ENCODE measurements around the gene MEAK7.
"Not testable (repeated sequence)": the region's sequence is repeated elsewhere in the genome, so short reads cannot be mapped to it uniquely, and the experiment has no call there.

Gene MEAK7

DNA sequence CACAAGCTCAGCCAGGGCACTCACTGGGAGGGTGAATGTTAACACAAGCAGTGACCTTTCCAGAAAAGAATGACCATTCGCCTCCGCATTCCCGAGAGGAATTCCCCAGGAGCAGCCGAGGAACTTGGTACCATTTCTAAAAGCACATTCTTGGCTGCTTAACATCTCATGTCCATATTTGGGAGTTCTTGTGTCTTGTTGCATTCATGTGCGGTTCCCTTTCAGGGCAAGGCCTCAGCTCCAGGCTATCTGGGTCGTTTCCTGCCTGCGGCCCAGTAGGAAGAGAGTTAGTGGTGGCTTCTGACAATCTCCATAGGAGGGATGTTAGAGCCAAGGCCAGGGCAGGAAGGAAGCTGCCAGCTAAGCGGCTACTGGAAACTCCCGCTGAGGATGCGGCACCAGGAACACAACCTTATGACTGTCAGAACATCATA, 27.8 kb upstream of the MEAK7 start:
- peak; percentile 37 for DNase-seq

DNA sequence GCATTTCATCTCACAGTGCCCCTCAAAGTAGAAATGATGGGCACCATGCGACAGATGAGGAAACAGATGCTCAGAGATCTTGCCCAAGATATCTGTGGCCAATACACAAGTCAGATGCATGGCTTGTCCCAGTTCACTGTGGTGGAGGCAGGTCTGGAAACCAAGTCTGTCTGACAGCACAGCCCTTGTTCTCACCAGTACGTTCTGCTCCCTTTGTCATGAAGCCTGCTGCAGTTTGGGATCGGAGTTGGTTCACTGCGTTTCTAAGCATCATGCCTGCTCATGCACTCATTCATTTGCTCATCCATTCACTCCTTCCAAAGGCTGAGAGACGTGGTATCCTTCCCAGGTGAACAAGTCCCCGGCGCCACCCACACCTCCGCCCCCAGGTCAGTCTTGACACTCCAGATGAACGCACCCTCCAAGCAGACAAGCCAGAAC, 27.2 kb upstream of the MEAK7 start:
- DNase-seq: peak; percentile 97

DNA sequence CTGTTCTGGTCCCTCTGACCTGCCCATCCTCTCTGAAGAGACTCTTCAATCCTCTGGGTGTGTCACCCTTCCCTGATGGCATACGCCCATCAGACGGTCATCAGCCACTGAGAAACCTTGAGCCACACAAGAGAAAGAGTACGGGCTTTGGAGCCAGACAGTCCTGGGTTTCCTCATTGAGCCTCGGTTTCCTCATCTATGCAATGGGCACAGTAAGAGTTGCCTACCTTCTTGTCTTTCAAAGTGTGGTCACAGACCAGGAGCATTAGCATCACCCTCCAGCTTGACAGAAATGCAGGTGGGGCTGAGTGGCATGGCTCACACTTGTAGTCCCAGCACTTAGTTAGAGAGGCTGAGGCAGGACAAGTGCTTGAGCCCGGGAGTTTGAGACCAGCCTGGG, 26.1 kb upstream of the MEAK7 start:
- no peak for DNase-seq

DNA sequence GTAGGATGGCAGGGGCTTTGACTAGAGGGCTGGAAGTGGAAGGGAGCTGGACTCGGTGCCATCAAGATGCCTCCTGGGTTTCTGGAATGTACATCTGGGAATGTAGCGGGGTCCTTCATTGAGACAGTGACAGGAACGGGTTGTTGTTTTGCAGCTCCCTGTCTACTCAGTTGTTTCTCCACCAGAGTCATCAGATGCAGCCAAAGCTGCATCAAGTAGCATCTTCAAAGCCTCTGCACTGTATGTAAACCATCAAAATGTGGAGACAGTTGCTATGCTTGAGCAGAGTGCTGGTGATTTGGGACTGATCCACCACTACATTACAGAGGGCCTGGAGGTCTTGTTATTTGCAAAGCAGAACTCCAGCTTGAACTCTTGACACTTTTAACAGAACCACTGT, 25.1 kb upstream of the MEAK7 start:
- no peak for DNase-seq

DNA sequence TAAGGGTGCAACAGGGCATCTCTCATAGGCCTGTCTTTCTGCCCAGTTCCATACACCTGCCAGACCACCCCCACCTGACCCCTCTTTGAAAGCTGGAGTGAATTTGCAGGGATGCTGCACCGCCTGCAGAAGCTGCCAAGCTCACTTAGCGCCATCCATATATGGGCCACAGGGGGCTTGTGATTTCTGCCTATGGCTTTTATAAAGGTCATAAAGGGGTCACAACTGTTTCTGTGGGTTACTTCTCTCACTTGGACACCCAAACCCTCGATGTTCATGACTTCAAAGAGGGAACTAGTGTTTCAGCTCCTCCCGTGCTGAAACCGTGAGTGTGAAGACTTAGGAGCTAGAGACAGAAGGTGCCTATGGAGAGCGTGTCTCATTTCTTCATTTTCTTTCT, 23.9 kb upstream of the MEAK7 start:
- no peak for DNase-seq

DNA sequence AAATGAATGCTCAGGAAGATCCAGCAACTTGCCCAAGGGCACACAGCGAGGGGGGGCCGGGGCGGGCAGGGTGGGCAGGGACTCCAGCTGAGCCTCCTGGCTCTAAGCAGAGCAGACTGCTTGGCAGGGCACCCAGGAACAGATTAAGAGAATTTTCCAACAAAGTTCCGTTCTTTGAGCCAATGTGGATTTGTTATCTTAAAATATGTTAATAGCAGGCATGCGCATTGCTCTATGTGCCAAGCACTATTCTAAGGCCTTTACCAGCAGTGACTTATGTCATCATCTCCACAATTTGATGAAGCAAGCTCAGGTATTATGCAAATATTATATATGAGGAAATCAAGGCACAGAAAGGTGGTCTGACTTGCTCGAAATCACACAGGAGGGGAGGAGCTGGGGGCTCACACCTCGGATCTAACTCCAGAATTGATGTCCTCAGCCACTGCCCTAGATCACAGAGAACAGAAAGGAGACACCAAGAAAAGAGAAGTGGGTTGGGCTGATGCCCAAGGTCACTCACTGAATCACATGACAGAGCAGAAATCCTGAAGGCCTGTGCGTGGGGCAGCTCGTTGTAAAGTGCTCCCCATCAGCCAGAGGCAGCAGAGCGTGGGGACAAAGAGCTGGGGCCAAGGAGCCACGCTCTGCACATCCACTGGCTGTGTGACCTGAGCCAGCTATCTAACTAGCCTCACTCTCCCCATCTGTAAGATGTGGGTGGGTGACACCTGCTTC, 23.2 kb upstream of the MEAK7 start:
- no peak for DNase-seq

DNA sequence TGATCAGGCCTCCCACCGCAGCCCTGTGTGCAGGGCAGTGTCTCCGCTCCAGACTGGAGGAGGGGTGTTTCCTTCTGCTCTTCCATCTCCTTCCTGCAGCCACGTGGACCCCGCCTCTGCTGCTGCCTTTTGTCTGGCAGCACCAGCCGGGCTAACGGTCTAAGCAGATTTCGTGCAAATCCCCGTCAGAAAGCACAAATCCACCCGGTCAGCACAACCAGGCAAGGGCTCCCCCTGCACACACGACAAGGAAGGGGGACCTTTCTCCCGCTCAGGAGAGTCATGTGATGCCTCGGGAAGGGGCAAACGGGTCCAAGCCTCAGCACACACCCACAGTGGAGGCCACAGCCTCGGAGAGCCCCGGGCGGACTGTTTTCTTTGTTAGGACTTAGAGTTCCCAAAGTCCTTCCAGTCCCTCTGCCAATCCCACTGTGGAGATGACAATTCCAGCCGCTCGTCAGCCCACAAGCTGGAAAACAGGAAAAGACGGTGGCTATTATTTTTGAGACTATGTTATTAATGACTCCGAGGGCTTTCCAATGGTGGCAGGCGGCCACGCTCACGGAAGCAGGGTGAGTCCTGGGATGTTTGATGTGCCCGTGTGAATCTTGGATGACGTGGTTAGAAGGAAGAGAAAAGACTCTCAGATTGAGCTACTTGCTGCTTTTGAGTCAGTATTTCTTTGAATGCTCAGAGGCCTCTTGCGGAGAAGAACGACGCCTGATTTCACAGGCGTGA, 22.5 kb upstream of the MEAK7 start:
- no peak for DNase-seq

DNA sequence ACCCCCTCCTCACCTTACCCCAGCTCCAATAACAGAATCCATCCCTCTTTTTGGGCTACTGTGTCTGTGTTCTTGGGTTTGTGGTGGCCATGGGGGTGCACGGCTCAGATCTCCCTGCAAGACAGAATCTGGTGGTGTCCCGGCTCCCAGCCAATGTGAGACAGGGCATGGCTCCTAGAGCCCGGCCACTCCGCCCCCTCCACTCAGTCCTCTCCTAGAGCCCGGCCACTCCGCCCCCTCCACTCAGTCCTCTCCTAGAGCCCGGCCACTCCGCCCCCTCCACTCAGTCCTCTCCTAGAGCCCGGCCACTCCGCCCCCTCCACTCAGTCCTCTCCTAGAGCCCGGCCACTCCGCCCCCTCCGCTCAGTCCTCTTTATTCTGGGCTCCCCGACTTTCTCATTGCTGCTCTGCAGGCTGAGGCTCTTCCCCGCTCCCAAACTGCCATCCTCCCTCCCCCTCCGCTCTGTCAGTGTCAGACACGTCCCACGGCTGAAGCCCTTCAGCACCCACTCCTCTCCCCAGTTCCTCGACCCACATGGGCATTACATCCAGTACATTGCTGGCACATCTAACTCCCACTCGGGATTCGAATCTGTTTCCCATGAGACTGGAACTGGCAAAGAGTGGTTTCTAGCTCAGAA, 20.6 kb upstream of the MEAK7 start:
- DNase-seq: not testable (repeated sequence)

DNA sequence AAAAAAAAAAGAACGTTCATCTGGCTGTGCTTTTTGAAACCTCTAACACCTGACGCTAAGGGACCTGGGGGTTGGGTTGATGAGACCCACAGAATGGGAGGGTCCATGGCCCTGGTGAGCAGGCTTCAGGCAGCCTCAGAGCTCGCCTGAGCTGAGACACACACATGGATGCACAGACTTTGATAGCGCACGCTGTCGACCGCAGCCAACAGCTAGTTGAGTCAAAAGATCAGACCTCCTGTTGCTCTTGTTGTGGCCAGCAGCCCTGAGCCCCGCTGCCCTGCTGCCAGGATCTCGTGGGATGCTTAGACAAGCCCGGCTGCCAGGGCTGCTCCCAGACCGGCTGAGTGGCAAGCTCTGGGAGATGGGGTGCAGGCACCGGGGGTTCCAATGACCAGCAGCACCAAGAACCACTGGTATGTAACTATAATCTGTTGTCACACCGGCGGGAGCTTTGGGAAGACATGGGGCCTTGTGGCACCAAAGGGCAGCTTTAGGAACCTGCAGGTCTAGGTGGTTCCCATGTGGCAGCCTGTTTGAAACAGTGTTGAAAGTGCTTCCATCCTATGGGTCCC, 20.0 kb upstream of the MEAK7 start:
- no peak for DNase-seq

DNA sequence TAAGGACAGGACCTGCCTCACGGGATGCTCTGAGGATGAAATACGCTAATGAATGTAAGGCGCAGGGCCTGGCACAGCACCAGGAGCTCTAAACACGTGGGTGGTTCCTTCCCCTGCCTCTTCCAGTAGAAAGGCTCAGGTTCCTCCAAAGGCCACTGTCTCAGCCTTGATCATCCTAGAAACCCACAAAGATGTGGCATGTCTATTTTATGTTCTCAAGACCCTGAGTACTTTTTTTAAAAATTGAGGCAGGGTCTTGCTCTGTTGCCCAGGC, 17.0 kb upstream of the MEAK7 start:
- DNase-seq: no peak

DNA sequence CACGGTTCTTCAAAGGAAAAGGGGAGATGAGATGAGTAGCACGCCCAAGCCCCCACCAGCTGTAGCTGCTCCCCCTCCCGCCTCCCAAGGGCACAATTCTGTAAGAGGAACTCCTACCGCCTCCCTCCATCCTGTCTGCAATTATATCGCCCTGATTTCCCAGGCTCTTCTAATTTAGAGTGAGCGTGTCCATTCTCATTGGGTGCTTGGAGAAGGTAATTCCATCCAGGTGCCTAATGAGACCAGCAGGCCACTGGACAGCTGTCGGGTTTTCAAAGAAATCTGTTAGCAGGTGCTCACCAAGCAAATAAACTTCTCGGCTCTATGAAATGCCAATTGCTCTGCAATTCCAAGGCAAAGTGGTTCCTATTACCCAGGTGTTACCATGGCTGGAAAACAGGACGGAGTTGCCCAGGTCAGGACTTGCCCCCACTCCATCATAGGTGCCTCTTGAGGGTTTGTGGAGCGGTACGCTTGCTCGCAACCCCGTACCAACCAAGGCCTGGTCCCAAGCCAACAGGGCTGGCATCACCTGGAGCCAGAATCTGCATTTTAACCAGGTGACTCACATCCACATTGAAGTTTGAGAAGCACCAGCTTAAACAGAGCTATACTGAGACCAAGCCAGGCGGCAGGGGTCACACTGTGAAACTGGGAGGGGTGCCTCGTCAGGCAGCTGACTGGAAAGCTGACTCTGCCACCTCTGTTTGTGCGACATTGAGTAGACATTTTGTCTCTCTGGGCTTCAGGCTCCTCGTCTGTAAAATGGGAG, 16.5 kb upstream of the MEAK7 start:
- peak; percentile 99 for DNase-seq

DNA sequence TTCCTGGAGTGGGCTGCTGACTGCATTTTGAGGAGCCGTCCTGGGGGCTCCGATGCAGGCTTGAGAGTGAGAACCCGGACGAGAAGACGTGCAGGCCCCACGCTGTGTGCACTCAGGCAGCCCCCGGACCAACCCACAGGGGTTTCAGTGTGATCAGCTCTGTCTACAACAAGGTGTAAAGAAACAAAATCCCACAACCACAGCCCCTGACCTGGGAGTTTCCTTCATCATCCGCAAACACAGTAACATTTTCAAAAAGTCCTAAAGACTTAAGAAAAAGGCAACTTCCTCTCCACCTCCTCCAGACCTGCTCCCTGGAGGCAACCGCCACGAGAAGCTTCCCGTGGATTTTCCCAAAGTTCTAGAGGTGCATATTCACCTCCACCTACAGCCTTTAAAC, 15.4 kb upstream of the MEAK7 start:
- DNase-seq: no peak

DNA sequence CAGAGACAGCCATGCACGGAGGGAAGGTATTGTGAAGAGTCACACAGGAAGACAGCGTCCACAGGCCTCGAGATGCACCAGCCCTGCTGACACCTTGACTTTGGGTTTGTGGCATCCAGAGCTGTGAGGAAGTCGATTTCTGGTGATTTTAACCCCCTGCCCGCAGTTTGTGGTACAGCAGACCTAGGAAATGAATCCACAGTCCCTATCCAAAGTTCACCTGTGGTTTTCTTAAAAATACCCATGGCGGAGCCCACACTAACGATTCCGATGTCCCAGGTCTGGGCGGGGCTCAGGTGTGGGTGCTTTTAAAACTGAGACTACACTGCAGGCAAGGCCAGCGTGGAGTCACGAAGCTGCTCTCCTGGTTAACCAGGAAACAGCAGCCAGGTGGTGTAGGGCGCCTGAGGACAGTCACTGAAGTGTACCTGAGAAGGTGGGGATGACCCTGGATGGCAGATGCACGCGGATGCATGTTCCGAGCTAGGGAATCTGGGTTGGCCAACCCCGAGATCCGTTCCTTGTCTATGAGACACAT, 14.4 kb upstream of the MEAK7 start:
- DNase-seq: peak; percentile 71

DNA sequence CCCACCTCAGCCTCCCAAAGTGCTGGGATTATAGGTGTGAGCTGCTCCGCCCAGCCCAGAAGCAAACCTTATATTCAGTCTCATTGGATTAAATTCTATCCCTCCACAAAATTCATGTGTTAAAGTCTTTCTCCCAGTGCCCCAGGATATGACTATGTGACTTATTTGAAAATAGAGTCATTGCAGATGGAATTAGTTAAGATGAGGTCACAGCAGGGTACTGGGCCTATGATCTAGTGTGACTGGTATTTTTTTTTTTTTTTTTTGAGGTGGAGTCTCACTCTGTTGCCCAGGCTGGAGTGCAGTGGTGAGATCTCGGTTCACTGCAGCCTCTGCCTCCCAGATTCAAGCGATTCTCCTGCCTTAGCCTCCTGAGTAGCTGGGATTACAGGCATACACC, 13.8 kb upstream of the MEAK7 start:
- DNase-seq: not testable (repeated sequence)

DNA sequence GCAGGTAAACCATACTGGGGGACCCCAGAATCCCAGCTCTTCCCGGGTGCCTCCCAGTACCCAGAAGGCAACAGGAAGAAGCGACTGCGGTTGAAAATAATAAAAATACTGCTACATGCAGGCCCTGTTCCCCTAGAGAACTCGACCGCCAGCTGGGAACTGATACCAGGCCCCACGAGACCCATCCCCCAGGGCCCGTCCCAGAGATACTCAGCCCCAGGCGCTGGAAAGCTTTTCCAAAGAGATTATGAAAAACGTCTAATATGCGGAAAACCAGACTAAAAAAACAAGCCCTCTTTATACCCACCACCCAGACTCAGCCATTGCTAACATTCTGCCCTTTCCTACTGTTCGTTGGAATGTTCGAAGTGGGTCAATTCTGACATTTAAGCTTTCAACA, 12.9 kb upstream of the MEAK7 start:
- peak; percentile 35 for DNase-seq

DNA sequence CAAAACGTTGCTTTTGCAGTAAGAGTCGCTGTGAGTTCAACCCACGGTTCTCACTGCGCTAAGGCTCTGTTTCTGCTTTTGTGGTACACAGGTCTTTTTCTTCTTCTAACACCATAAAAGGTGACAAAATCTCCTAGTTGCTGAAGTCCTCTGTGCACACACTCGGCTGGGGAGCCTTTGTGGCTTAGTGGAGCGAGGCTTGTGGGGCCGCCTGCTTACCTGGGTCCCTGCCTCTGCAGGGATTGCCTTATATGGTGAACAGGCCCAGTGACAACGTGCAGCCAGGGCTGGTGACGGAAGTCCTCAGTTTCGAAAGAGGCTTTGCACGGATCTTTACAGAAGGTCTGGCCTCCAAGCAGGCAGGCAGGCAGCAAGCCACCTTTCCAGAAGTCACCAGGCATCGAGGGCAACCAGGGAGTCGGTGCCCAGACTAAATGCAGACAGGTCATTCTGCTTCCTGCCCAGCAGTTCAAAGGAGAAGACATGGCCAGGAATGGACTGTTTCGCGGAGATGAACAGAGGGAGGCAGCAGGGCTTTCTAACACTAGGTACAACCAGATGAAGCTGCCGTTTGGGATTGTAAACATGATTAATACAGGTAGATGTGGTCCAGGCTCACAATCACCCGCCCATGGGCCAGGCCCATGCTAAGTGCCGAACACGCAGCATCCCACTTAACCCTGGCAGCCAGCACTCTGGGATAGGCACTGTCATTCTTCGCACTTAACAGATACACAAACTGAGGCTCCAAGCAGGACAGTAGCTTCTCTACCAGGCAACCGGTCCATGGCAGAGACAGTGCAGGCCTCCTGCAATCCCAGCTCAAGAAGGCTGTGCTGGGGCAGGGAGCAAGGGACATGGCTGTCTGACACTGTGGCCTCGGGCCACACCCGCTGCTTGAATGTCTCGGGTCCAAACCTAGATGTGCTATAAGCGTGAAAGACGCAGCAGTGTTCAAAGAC, 10.7 kb upstream of the MEAK7 start:
- DNase-seq: no peak

DNA sequence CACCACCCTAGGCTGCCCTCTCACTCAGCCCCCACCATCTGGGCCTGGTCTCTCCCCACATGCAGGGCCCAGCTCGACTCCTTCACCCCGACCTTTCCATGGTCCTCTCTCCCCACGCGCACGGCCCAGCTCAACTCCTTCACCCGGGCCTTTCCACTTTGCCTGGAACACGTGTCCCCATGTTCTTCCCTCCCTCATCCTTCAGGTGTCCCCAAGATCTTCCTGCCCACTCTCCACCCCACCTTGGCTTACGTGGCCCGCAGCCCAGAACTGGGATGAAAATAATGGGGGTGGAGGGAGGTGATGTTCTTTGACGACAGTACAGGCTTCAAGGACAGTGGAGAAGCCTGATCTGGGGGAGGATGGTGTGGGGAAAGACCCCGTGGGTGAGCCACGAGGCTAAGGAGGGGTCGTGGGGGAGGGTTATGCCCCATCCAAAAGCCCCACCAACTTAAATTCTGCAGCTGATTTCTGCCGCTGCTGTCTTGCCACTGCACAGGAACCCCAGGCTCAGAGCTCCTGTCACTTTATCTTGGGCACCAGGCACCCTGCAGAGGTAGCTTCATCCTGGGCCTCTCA, 9.9 kb upstream of the MEAK7 start:
- no peak for DNase-seq

DNA sequence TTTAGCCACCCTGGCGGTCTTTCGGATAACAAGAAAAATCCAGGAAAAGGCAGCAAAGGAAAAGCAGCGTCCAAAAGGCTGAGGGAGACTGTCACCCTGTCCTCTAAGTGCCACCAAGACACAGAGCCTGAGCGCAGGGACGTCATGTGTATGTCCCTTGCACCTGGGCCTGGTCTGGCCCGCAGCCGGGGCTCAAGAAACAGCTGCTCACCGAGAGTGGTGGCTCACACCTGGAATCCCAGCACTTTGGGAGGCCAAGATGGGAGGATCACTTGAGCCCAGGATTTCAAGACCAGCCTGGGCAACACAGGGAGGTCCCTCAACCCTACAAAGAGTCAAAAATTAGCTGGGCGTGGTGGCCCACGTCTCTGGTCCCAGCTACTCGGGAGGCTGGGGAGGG, 9.2 kb upstream of the MEAK7 start:
- no peak for DNase-seq

DNA sequence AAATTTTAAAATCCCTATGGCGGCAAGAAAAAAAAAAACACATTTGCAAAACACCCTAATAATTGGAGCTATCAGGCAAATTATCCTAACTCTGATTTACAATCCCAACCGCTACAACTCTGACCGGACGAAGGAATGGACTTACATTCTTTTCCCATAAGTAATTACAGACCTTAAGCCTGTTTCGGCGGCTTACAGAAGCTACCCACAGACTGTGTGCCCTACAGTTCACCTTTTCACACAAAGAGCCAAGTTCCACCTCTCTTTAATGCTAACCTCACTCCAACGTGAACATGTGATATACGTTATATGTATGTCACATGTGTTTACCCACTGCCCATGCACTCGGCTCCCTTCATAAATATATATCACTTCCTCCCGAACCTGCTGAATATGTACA, 8.7 kb upstream of the MEAK7 start:
- no peak for DNase-seq

DNA sequence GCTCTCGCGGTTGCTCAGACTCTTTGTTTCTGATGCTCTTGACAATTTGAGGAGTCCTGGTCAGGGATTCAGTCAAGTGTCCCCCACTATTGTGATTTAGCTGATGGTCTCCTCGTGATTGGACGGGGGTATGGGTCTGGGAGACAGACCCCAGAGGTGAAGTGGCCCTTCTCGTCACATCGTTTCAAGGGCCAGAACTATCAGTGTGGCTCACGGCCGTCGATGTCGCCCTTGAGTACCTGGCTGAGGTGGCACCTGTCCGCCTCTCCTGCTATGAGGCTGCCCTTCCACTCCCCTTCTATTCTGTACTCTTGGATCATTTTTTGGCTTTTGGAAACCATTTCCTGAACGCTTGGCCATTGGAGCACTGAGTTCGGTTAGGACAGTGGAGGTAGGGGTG, 7.4 kb upstream of the MEAK7 start:
- DNase-seq: no peak

DNA sequence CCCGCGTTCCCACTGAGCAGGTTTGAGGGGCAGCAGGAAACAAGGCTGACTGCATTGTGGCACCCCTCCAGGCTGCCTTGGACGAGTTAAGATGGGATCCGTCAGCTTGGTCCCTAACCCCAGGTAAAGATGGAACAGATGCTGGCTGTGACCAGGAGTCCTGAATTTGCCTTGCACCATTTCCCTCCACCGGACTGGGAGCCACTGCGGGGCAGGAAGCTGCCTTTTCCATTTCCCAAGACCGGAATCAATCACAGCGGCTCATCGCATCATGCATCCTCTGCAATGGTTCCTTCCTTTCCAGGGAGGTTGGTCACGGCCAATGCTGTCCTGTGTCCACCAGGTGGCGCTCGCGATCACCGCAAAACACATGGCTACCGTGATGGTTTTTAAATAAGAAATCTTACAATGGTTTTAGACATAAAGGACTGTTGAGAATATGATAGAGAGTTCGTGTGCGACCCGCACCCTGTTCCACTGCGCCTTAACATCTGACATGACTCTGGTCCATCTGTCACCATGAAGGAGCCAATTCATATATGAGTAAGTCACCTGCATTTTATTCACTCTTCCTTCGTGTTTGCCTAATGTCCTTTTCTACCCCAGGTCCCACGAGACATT, 6.8 kb upstream of the MEAK7 start:
- DNase-seq: peak; percentile 84

All from NCI-H2171 treated with DMSO at 0.1 percent for 48 hours (cell line).